HT1080 (cell line): ENCODE results near the gene KBTBD4. TPM values are rescaled to one million over a fixed set of nuclear protein-coding genes. Genes with fewer than 3 reads are reported as not detected.
A peak's percentile ranks its signal among the peaks of the same experiment; 100 is the strongest.

ENCODE experiments used
- DNase-seq: peaks from one replicate; pipeline ENCODE4 v3.0.0-alpha.2; 2015; ENCODE audit warnings: low read depth
- polyA plus RNA-seq, 2 experiments: library from polyadenylated mRNA; depleted of rRNA; stranded (reverse); fragments of >200 nt; gene quantifications; 2 replicates each; pipeline ENCODE4 v1.2.3, GENCODE V29; 2015
- total RNA-seq: library from RNA; depleted of rRNA; stranded (reverse); fragments of >200 nt; shearing (Covaris generic); gene quantifications from 2 replicates; pipeline ENCODE4 v1.2.3, GENCODE V29; 2014; rRNA removed

The KBTBD4 gene
- total RNA-seq = 28.1 and 39.0 TPM in 2 replicates
- polyA plus RNA-seq (2015; cell fraction: cytosol; rRNA removed) = 17.9 and 22.1 TPM in 2 replicates
- 25.1 and 27.5 TPM in 2 replicates for polyA plus RNA-seq (2015; cell fraction: nucleus; rRNA removed)

GRCh38 chr11:47578524-47579494, at the start of gene KBTBD4, which contains the start of gene NDUFS3:
Gene KBTBD4 (minus strand): TSS chr11:47578970. CDS start chr11:47578951, 19 bp downstream.
Gene NDUFS3 (plus strand): TSS chr11:47579074. CDS start chr11:47579092, 18 bp downstream.
- DNase-seq = peak; percentile 82

- no peak for DNase-seq
Observed at GRCh38 chr11:47628026-47628425, 49.3 kb upstream of the KBTBD4 start.

DNA sequence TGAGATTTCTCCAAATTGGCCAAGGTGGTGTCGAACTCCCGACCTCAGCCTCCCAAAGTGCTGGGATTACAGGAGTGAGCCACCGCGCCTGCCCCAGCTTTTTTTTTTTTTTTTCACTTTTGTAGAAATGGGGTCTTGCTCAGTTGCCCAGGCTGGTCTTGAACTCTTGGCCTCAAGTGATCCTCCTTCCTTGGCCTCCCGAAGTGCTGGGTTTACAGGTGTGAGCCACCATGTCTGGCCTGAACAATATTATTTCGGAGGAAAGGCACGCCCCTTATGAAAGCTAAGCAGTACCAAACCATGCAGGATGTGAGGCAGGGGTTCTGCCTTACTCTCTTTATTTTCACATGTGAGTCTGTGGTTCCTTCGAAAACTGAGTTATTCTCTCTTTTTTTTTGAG, 47.5 kb upstream of the KBTBD4 start:
- no peak for DNase-seq

GRCh38 chr11:47620836-47621378, 42.1 kb upstream of the KBTBD4 start:
- no peak for DNase-seq

GRCh38 chr11:47617417-47617809, 38.6 kb upstream of the KBTBD4 start:
- no peak for DNase-seq

DNA sequence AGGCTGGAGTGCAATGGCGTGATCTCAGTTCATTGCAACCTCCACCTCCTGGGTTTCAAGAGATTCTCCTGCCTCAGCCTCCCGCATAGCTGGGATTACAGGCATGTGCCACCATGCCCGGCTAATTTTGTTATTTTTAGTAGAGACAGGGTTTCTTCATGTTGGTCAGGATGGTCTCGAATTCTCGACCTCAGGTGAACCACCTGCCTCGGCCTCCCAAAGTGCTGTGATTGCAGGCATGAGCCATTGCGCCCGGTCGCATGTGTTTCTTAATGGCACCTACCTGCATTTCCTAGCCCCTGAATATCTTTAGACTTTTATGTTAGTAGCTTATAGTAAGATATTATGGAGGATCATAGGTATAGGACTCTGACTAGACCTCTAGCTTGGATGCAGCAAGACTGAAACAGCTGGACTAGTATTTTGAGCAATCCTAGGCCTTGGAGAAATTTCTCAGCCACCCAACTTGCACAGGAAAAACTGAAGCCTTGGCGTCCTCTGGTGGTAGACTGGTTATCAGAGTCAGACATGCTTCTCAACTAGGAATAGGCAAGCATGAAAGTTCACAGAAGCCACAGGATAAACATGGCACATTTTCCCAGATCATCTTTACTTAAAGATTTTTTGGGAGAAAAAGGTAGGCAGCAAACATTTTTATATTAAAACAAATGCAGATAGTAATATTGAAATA, 38.1 kb upstream of the KBTBD4 start:
- peak; percentile 37 for DNase-seq

DNA sequence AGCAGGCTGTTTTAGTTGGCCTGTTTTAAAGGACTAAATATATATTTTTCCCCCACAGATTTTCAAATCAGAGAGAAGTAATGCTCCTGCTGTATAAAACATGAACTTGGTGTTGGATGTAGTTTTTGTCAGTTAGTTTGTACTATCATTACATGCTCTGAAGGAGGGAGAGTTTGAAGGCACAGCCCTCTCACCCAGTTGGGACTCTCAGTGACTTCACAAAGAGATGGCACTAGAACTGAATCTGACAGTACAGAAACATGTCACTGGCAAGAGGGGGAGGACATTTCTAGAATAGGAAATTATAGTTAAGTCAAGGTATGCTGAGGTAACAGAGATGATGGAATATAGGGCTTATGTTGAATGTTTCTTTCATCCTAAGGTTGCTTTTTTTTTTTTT, 36.5 kb upstream of the KBTBD4 start:
- DNase-seq = no peak

- DNase-seq = no peak
Observed at GRCh38 chr11:47611348-47611794, 32.6 kb upstream of the KBTBD4 start.

- no peak for DNase-seq
Observed at GRCh38 chr11:47609675-47610074, 30.9 kb upstream of the KBTBD4 start.

GRCh38 chr11:47607380-47607779, 28.6 kb upstream of the KBTBD4 start:
- DNase-seq = peak; percentile 64

- DNase-seq = no peak
Observed at GRCh38 chr11:47606731-47607130, 28.0 kb upstream of the KBTBD4 start.

GRCh38 chr11:47605921-47606320, 27.2 kb upstream of the KBTBD4 start:
- no peak for DNase-seq

DNA sequence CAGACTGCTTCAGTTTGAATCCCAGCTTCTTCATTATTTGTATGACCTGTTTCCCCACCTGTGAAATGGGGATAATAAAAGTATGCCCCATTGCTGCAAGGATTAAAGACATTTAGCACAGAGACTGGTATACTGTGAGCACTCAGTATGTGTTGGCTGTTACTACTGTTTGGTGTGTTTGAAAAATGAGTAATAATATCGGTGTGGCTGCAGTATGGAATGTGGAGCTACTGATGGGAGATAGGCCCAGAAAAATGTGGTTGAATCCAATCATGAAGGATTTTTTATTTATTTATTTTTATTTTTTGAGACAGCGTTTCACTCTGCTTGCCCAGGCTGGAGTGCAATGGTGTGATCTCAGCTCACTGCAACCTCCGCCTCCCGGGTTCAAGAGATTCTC, 24.5 kb upstream of the KBTBD4 start:
- no peak for DNase-seq

GRCh38 chr11:47599902-47600301, 21.1 kb upstream of the KBTBD4 start:
- no peak for DNase-seq

- DNase-seq = no peak
Observed at GRCh38 chr11:47595967-47596366, 17.2 kb upstream of the KBTBD4 start.

GRCh38 chr11:47595029-47595428, 16.3 kb upstream of the KBTBD4 start:
- DNase-seq = no peak

DNA sequence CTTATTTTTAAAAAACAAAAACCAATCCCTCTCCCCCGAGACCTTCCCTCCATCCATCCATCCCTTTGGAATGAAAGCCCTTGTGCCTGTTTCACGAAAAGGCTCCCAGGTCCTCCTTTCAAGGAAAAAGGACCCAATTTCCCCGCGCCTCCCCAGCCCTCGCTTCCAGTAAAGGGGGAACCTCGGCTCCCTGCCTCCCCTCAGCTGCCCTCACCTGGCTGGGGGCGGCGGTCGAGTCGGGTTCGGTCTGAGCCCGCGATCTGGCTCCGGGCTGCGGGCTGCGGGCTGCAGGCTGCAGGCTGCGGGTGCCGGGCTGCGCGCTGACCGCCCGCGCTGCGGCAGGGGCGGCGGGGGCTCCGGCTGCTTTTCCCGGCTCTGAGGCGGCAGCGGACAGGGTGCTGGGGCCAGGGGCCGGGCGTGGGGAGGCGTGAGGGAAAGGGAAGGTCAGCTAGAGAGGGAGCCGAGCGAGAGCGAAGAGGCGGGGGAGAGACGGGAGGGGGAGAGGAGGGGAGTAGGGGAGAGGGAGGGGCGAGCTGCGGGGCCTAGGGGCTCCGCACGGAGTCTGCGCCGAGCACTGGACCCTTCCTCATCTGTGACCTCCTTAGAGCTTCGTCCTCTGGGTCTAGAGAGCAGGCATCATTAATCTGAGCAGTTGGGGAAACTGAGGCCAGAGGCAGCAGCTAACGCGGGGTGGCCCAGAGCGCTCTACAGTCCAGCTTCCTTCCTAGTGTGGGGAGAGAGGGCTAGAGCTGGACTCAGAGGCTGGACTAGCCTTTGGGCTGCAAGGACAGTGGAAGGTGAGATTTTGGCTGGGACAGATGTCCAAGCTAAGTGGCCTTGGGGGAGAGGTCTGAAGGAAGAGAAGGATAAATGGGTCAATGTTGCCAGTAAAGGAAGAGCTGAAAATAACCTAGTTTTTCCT, 15.4 kb upstream of the KBTBD4 start, which contains the start of gene C1QTNF4:
Gene C1QTNF4, minus strand, starts transcription at position 478 of the 922 bp plus-strand sequence. CDS start 3,601 bp downstream, outside the sequence.
- no peak for DNase-seq

GRCh38 chr11:47593492-47593933, 14.7 kb upstream of the KBTBD4 start:
- DNase-seq = no peak

- DNase-seq = no peak
Observed at GRCh38 chr11:47592970-47593369, 14.2 kb upstream of the KBTBD4 start.

DNA sequence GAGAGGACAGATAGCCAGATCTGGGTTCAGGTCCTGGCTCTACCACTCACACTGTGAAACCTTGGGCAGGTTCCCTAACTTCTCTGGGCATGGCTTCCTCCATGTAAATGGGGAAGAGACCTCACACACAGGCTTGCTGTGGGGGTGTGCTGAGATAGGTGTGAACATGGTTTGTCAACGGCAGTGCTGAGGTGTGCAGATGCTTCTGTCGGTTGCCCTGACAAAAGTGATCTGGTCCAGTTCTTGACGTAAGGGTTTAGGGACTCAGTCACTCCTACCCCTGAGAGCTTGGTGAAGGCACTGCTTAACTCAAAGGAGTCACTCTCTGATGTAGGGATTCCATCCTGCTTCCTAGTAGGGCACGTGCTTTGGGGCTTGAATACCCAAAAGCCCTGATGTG, 13.5 kb upstream of the KBTBD4 start:
- no peak for DNase-seq
